Measurements from ENCODE around the gene DVL1. TPM values are rescaled to one million over a fixed set of nuclear protein-coding genes. Genes with fewer than 3 reads are reported as not detected.

The DVL1 gene
- total and polyA plus RNA-seq, 2 of the 13 experiments (the other 11 are each of a cell fraction or from before 2014, with no cell fraction given): 30.8 to 60.4 TPM

DNA sequence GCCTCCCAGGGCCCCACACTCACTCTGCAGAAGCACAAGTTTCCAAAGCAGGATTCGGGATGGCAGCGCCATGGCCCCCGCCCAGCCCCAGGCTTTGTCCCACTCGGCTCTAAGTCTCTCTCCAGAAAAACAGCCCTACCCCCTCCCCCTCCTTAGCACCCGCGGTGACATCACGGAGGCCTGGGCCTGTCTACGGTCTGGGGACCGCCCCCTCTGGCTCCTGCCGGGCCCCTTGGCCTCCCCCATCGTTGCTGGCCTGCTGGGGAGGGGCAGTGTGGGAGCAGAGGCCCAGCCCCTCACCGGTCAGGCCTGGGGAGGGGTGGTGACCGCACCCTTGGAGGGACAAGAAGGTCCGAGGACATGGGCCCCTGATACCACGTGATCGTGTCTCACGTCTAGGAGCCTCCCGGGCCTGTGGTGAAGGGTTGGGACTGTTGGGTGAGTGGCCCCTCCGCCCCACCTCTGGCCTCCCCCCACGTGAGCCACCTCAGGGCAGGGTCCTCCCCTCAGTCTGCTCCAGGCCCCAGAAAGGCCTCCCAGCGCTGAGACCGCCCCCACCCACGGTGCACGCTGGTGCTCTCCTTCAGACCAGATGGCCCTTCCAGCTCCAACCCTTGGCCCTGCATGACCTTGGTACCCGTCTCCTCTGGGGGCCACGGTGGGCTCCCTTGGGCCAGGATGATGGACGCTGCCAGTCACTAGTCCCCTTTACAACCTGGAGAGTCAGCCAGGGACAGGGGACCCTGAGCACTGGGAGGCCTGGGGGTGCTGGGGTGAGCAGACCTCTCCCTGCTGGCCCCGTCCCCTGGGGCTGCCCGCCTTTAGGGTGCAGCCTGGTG lies 9.4 kb upstream of the DVL1 start, which contains the start of gene MXRA8 (continued):
- TF ChIP-seq, protein P1, sequence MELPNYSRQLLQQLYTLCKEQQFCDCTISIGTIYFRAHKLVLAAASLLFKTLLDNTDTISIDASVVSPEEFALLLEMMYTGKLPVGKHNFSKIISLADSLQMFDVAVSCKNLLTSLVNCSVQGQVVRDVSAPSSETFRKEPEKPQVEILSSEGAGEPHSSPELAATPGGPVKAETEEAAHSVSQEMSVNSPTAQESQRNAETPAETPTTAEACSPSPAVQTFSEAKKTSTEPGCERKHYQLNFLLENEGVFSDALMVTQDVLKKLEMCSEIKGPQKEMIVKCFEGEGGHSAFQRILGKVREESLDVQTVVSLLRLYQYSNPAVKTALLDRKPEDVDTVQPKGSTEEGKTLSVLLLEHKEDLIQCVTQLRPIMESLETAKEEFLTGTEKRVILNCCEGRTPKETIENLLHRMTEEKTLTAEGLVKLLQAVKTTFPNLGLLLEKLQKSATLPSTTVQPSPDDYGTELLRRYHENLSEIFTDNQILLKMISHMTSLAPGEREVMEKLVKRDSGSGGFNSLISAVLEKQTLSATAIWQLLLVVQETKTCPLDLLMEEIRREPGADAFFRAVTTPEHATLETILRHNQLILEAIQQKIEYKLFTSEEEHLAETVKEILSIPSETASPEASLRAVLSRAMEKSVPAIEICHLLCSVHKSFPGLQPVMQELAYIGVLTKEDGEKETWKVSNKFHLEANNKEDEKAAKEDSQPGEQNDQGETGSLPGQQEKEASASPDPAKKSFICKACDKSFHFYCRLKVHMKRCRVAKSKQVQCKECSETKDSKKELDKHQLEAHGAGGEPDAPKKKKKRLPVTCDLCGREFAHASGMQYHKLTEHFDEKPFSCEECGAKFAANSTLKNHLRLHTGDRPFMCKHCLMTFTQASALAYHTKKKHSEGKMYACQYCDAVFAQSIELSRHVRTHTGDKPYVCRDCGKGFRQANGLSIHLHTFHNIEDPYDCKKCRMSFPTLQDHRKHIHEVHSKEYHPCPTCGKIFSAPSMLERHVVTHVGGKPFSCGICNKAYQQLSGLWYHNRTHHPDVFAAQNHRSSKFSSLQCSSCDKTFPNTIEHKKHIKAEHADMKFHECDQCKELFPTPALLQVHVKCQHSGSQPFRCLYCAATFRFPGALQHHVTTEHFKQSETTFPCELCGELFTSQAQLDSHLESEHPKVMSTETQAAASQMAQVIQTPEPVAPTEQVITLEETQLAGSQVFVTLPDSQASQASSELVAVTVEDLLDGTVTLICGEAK (IDR thresholded peaks at IDR 0.05): no peak
- TF ChIP-seq, protein P1 (CRISPR knock-in tag; IDR thresholded peaks at IDR 0.05): peak; percentile 46; the same call in 1 of the 2 replicates
- no peak for TF ChIP-seq HOXD1 (CRISPR knock-in tag; IDR thresholded peaks at IDR 0.05)
- TF ChIP-seq, protein P2, sequence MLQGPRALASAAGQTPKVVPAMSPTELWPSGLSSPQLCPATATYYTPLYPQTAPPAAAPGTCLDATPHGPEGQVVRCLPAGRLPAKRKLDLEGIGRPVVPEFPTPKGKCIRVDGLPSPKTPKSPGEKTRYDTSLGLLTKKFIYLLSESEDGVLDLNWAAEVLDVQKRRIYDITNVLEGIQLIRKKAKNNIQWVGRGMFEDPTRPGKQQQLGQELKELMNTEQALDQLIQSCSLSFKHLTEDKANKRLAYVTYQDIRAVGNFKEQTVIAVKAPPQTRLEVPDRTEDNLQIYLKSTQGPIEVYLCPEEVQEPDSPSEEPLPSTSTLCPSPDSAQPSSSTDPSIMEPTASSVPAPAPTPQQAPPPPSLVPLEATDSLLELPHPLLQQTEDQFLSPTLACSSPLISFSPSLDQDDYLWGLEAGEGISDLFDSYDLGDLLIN (CRISPR knock-in tag; IDR thresholded peaks at IDR 0.05; ENCODE audit: borderline replicate concordance): no peak
- no peak for TF ChIP-seq MED13 (CRISPR knock-in tag; IDR thresholded peaks at IDR 0.05)
- no peak for TF ChIP-seq ZFP90 (CRISPR knock-in tag; IDR thresholded peaks at IDR 0.05; ENCODE audit: borderline replicate concordance)
- no peak for TF ChIP-seq RFXANK (CRISPR knock-in tag; IDR thresholded peaks at IDR 0.05)
- no peak for TF ChIP-seq KLF13 (CRISPR knock-in tag; IDR thresholded peaks at IDR 0.05)
- TF ChIP-seq ZNF678 (CRISPR knock-in tag; IDR thresholded peaks at IDR 0.05): no peak
- peak; percentile 47; the same call in 1 of the 2 replicates for TF ChIP-seq FOXC1 (CRISPR knock-in tag; IDR thresholded peaks at IDR 0.05; ENCODE audit: borderline replicate concordance)
- TF ChIP-seq, protein P3, sequence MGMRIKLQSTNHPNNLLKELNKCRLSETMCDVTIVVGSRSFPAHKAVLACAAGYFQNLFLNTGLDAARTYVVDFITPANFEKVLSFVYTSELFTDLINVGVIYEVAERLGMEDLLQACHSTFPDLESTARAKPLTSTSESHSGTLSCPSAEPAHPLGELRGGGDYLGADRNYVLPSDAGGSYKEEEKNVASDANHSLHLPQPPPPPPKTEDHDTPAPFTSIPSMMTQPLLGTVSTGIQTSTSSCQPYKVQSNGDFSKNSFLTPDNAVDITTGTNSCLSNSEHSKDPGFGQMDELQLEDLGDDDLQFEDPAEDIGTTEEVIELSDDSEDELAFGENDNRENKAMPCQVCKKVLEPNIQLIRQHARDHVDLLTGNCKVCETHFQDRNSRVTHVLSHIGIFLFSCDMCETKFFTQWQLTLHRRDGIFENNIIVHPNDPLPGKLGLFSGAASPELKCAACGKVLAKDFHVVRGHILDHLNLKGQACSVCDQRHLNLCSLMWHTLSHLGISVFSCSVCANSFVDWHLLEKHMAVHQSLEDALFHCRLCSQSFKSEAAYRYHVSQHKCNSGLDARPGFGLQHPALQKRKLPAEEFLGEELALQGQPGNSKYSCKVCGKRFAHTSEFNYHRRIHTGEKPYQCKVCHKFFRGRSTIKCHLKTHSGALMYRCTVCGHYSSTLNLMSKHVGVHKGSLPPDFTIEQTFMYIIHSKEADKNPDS (CRISPR knock-in tag; IDR thresholded peaks at IDR 0.05): 0 out of 2 replicates have a peak, but pooled peaks have one; percentile 23
- TF ChIP-seq ZNF256 (CRISPR knock-in tag; conservative IDR thresholded peaks at IDR 0.05): no peak
- TF ChIP-seq, protein P4, sequence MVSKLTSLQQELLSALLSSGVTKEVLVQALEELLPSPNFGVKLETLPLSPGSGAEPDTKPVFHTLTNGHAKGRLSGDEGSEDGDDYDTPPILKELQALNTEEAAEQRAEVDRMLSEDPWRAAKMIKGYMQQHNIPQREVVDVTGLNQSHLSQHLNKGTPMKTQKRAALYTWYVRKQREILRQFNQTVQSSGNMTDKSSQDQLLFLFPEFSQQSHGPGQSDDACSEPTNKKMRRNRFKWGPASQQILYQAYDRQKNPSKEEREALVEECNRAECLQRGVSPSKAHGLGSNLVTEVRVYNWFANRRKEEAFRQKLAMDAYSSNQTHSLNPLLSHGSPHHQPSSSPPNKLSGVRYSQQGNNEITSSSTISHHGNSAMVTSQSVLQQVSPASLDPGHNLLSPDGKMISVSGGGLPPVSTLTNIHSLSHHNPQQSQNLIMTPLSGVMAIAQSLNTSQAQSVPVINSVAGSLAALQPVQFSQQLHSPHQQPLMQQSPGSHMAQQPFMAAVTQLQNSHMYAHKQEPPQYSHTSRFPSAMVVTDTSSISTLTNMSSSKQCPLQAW (CRISPR knock-in tag; IDR thresholded peaks at IDR 0.05): peak; percentile 38; the same call in 1 of the 2 replicates
- TF ChIP-seq SALL2 (CRISPR knock-in tag; IDR thresholded peaks at IDR 0.05): no peak
- no peak for TF ChIP-seq SIN3B (IDR thresholded peaks at IDR 0.05; ENCODE audit: low read length)
- TF ChIP-seq POLR2AphosphoS2 (IDR thresholded peaks at IDR 0.05; ENCODE audit: low read depth, low read length): no peak

Measured in HepG2 (cell line).